DMS153 treated with DMSO at 0.1 percent for 48 hours (cell line): ENCODE data around the gene ARHGEF16.

Experiments
- DNase-seq: peaks from one replicate; lab custom pipeline; 2025; ENCODE audit not compliant: unreplicated experiment; lab: John Stamatoyannopoulos, UW

ARHGEF16 gene

DNA sequence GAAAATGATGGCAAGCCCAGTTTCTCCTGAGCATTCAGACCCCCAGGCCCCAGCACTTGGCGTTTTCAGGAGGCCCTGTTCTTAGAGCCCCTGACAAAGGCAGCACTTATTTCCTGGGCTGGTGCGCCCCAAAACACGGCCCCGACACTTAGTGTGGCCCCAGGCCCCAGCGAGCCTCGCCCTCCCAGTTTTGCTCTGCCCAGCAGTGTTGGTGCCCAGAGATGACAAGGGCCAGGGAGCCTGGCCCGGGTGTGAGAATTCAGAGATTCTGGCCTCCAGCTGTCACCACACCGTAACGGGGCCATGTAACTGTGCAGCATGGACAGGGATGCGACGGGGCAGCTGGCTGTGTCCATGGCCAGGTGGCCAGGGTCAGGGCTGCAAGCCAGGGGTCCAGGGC, 18.0 kb upstream of the ARHGEF16 start:
- no peak for DNase-seq

DNA sequence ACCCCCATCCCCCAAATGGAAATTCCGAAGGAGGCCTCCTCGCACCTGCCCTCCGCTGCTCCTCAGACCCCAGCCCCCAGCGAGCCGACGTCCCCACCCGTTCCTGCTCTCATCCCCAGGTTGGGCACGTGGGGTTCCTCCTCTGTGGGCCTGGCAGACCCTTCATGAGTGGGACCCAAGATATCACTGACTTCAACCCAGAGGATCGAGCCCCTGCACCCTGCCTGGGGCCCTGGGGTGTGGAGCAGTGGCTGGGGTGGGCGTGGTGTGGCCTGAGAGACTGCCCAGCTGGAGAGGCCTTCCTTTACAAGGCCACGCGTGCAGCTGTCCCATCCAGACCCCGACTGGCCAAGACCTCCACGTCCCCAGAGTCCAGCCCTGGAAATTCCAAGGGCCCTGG, 17.6 kb upstream of the ARHGEF16 start:
- DNase-seq, result no peak

DNA sequence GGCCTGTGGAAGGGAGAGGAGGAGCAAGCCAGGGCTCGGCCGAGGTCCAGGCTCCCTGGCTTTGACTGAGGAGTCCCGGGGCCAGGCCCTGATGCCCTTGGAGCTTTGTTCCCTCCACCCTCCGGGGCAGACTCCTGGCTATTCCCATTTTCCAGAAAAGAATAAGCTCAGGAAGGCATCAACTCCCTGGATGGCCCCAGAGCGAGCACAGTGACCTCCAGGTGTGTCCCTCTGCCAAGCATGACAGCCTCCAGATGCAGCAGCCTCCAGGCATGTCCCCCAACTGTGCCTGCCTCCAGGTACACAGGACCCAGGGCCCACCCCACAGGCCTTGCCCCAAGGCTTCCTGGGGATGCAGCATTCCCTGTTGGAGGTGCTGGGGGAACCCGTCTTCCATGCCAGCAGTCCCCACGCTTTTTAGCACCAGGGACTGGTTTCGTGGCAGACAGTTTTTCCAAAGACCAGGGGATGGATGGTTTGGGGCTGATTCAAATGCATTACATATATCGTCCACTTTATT, 15.7 kb upstream of the ARHGEF16 start:
- DNase-seq, result no peak

DNA sequence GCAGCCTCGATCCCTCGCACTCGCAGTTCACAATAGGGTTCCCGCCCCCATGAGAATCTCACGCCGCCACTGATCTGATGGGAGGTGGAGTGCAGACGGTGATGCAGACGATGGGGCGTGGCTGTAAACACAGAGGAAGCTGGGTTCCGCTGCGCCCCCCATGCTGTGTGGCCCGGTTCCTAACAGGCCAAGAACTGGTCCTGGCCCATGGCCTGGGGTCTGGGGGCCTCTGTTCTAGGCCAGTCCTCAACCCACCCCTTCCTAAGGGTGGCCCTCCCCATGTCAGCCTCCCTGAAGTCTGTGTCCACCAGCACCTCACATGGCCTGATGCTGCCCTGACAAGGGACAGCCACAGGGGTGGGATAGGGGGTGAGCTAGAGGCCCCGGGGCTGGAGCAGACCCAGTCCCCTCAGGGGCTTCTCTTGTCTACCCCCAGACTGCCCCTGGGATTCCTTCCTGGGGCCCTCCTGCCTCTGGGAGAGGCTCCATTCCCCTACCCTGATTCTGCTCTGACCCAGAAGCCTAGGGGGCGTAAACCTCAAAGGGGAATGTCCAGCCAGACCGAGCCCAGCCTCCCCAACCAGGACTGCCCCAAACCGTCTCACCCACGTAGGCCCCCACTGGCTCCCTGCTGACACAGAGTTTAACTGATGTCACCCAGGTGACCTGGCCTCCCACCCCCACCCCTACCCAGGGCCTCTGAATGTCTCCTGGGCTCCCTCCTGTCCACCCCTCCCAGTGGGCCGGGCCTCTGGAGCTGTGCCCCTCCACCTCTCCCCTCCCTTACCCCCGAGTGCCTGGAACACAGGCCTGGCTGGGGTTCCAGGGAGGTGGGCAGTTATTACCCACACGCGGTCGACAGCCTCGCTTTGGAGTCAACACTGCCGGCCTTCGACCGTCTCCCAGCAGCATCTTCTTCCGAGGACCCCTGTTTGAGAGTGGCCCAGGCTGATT, 14.8 kb upstream of the ARHGEF16 start:
- DNase-seq, result no peak

DNA sequence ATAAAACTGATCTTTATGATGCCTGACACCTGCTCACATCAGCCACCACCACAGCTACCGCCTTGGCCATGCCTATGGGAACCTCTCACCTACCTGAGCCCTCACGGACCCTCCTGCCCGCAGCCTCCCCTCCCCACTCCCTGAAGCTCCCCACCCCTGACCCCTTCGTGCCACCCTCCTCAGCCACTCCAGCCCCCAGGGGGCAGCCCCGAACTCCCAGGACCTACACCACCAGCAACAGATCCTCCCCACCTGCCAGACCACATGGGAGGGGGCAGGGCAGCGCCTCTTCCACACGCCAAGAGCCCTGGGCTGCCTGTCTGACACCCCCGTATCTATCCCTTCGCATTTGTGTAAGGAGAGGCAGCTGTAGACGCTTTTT, 14.2 kb upstream of the ARHGEF16 start:
- no peak for DNase-seq

DNA sequence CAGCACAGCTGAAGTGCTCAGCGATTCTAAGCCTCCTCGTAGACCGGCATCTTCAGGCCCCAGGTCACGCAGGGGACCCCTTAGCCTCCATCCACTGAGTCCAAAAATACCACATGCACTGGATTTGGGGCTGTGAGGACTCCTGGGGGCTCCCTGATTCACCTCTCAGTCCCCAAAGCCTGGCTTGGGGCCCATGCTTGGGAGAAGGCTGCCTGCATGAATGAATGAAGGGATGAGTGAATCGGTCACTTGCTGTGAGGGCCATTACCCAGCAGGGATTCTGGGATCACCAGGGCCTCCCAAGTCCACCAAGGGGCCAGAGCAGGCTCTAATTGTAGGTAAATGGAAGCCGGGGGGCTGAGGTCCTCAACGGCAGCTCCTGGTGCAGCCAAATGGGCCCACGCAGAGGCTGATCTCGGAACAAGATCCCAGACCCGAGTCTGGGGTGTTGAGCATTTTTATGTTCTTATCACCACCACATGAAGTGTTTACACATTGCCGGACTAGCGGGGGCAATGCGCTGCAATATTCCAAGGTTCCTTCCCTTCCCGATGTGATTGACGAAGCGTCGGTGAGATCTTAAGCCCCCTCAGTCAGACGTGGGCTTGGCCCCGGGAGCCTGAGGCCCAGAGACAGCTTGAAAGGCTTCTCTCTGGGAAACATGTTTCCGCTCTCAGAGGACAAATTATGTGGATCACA, 13.6 kb upstream of the ARHGEF16 start:
- DNase-seq, result no peak

DNA sequence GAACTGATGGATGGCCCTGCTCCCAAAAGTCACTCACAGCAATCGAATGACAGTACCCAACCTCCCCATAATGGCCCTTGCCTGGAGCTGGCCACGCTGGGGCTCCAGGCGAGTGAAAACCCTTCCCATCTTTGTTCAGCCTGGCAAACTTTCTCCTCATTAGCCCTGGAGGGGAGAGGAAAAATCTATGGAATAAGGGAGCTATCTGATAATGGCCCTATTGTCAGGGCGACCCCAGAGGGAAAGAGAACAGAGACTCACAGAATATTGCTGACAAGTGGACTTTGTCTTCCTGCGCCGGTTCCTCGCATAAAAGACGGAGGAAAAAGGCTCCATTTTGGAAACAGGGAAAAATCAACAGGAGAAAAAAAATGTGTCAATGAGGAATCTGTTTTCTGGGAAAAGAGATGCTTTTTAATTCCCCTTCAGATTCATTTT, 13.0 kb upstream of the ARHGEF16 start:
- no peak for DNase-seq

DNA sequence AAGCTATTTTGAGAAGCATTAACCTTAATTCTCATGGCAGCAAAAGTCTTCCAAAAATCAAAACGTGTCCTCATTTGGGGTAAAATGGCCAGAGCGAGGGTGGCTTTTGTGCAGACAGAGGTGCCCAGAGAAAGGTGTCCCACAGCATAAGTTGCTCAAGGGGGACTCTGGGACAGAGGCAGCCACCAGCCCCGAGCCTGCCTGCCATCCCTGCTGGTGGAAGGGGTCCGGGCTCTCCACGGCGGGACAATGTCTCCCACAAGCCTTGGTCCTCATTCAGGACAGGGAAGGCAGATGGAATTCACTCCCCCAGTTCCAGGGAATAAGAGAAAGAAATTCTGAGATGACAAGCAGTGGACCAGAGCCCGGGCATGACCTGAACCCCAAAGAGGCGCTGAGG, 12.6 kb upstream of the ARHGEF16 start:
- no peak for DNase-seq

DNA sequence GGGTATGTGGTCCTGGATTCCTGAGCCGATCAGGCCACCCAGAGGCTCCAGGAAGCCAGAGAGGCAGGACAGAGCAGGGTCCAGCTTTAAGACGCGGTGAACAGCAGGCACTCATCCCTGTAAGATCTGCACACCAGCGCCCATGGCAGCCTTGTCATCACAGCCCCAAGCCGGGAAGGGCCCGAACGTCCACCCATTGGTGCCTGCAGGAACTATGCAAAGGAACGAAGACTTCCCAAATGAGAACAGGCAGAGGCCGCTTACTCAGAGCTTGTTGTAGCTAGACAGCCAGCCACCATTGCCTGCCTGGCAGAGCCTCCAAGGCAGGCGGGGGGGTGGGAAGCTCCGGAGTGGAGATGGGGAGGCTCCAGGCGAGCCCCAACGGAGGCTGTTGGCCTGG, 12.1 kb upstream of the ARHGEF16 start:
- no peak for DNase-seq

DNA sequence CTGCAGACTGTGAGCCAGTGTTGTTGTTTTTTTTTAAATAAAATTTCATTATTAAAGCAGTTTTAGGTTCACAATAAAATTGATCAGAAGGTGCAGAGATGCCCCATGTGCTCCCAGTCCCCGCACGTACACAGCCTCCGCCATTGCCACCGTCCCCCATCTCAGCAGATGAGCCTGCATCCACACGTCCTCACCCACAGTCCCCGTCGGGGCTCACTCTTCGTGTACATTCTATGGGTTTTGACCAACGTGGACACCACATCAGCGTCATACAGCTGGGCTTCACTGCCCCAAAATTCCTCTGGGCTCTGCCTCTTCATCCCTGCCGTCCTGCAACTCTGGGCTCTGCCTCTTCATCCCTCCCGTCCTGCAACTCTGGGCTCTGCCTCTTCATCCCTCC, 11.6 kb upstream of the ARHGEF16 start:
- DNase-seq, result no peak

DNA sequence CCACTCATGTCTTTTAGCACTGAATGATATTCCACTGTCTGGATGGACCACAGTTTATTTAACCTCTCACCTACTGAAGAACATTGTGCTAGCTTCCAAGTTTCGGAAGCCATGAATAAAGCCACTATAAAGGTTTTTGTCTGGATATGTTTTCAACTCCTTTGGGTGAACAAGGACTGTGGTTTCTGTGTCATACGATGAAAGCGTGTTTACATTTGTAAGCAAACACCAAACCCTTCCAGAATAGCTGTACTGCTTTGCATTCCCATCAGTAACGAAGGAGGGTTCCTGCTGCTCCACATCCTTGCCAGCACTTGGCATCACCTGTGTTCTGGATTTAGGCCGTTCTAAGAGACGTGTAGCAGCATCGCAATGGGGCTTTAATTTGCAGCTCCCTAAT, 10.7 kb upstream of the ARHGEF16 start:
- DNase-seq, result no peak

DNA sequence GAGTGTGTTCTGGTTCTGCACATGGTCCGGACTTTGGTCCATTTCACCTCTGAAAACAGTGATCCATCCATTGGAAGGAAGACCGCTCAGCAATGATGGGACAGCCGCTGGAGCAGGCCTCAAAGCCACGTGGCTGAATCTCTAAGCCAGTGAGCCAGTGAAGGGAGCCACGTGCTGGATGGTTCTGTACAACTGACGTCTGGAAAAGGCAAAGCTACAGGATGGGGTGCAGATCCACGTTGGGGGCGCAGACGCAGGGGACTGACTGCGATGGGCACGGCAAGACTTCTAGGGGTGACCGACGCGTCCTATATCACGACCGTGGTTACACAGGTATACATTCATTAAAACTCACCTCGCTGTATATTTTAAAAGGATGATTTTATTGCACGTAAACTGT, 10.2 kb upstream of the ARHGEF16 start:
- DNase-seq, result no peak

DNA sequence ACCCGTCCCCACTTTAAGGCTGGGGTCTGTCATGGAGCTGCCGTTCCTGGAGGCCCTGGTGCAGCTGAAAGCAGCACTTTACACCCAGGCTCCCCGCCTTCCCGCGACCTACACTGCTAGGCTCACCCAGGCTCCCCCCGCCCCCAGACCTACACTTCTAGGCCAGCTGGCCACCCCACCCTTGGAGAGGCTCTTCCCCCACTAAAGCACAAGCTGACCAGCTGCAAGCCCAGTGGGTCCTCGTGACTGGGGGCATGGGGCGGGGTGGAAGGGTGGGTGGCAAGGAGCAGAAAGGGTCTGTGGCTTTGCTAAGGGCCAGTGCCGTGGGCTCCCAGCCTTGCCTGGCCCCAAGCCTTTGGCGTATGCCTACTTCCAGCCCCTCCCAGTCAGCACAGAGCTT, 9.7 kb upstream of the ARHGEF16 start:
- no peak for DNase-seq

DNA sequence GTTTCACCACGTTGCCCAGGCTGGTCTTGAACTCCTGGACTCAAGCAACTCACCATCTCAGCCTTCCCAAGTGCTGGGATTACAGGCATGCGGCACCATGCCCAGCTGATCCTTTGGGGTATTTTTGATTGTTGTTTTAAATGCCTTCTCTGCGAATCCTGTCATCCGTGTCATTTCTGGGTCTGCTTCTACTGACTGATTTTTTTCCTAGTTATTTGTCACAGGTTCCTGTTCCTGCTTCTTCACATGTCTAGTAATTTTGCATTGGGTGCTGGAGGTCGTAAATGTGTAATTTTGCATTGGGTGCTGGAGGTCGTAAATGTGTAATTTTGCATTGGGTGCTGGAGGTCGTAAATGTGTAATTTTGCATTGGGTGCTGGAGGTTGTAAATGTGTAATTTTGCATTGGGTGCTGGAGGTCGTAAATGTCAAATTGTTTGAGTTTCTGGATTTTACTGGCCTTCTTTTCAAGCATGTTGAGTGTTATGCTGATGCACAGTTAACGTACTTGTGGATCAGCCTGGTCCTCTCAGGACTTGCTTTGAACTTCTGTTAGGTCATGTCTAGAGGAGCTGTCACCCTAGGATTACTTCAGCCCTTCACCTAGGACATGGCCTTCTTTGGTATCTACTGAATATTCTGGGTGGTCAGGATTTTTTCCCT, 4.1 kb upstream of the ARHGEF16 start:
- DNase-seq, result no peak

DNA sequence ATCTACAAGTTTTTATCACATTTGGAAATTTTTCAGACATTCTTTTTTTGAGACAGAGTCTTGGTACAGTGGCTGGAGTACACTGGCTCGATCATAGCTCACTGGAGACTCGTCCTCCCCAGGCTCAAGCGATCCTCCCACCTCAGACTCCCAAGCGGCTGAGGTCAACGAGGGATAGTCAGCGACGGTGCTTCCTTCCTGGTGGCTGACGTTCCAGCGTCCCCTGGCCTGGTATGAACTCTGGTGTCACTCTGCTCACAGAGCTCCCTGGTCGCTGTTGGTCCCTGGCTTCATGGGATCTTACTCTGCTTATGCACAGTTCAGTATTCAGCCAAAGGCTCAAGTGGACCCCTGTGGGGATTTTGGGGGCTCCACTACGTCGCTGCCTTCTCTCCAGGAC, 3.5 kb upstream of the ARHGEF16 start:
- no peak for DNase-seq

DNA sequence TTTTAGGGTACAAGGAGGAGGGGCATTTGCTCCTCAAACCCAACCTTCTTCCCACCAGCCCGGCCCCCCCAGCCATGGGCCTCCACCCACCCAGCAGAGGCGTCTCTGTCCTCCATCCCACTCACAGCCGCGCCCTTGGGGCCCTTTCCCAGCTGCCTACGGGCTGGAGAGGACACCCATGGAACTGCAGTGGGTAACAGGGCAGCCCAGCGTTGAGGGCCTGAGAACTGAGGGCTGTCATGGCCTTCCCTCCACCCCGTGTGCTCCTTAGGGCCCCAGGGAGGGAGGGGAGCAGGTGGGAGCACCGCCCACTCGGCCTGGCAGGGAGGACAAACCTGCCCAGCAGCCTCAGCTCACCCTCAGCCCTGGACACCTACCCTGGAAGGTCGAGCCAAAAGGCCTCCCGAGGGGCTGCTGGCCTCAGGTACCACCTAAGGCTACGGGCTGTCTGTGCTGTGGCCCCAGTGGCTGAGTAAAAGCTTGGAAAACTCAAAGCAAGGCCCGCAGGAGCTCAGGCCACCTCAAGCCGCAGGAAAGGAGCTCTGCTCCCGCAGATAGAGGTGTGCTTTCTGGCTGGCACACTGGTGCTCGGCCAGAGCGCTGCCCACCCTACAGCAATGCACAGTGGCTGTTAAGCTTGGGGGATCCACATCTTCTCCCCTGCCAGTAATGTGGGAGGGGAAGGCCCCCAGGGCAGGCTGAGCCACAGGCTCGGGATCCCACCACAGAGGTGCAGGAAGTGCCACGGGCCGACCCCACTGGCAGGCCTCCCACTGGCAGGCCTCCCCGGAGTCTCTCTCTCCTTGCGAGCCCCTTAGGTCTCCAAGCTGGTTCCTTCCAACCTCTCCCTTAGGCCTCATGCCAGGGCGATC, 2.2 kb upstream of the ARHGEF16 start:
- no peak for DNase-seq

DNA sequence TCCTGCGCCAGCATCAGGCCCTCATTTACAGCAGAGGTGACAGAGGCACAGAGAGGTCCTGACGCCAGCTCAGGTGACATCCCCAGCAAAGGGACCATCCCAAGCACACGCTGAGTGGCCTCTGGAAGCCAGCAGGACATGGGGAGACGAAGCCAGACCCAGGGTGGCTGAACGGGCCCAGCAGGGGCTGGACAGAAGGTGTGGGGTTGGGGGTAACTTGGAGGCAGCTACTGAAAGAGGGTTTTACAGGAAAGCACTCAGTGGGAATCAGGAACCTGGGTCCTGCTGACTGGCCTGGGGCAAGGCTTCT, 1.6 kb upstream of the ARHGEF16 start:
- no peak for DNase-seq

DNA sequence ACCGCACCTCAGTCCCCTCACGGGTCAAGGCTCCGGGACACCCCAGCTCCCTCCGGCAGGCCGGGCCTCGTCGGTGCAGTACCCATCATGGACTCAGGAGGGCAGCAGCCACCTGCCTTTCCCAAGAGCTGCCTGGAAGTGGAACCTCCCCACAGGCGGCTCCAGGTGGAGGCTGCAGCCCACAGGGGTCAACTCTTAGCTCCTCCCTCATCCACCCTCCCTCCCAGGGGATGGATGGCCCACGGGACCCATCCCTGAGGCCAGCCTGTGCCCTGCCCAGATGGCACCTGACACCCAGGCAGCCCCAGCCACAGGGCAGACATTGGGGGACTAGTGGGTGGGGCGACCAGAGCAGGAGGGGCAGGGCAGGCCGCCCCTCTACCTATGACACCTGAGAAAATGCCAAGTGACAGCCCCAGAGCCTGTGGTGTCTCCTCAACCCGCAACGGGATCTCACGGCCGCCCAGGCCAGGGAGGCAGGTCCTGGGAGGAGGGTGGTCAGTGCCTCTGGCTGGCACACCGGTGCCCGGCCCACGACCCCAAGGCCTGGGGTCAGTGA, 1.2 kb upstream of the ARHGEF16 start:
- DNase-seq, result peak; percentile 72

DNA sequence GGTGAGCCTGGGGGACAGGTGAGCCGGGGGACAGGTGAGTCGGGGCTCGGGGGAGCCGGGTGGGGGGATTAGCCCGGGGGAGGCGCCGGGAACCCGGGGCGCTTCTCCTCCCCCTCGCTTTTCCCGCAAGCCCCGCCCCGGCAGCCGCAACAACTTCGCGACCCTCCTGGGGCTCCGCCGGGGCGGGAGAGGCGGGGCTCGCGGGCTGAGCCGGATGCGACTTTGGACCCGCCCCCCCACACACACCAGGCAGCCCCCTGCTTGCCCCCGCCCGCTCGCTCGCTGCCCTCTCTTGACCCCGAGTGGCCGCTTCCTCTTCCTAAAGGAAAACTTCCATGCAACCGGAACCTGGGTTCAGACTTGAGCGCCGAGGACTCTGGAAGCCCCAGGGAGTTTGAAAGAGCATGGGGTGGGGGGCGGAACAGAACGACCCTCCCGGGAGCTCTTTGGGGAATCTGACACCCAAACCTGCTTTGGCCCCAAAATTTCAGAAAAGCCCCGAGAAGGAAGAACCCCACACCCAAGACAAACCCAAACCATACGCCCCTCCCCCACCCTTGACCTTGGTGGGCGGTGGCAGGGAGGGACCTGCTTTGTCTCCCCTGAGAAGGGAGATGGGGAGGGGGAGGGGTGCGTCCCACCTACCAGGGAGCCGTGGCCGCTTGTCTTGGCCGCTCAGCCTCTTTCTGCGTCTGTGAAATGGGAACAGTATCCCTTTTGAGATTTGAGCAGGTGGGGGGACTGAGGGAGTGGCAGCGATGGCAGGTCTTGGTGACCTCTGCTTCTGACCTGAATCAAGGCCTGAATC, 550 bp downstream of the ARHGEF16 start:
- peak; percentile 11 for DNase-seq
